Calu3 (cell line): Measurements from ENCODE around the gene CACNG4. TPM values are rescaled to one million over a fixed set of nuclear protein-coding genes. Genes with fewer than 3 reads are reported as not detected.

Experiments
- Bru-seq: library from RNA; stranded (reverse); fragments of 400-500 nt; gene quantifications from one replicate; lab custom pipeline; 2021; lab: Mats Ljungman, UMichigan
- BruChase-seq, 2 experiments: library from RNA; stranded (reverse); fragments of 400-500 nt; gene quantifications; one replicate each; lab custom pipeline; 2021; lab: Mats Ljungman, UMichigan
- BruUV-seq: library from RNA; stranded (reverse); fragments of 400-500 nt; replicated peaks from 2 replicates; lab custom pipeline; 2021; lab: Mats Ljungman, UMichigan
- CTCF ChIA-PET: fragments of 300-600 bp; sonication (Branson Sonifier 250); formaldehyde crosslinking; loops from one replicate; lab custom pipeline; 2022; ENCODE audit warnings: antibody characterized with exemption; lab: Charles Lee
- DNase-seq: peaks from one replicate; pipeline ENCODE4 v3.0.0; 2022
- H3K27ac Mint-ChIP-seq: one replicate; pipeline ENCODE4 v1.8.0; 2022; ENCODE audit warnings: mixed read lengths; ENCODE audit not compliant: unreplicated experiment
- H3K27me3 Mint-ChIP-seq: one replicate; pipeline ENCODE4 v1.8.0; 2022; ENCODE audit warnings: mixed read lengths; ENCODE audit not compliant: unreplicated experiment
- H3K36me3 Mint-ChIP-seq: one replicate; pipeline ENCODE4 v1.8.0; 2022; ENCODE audit warnings: mild to moderate bottlenecking, moderate library complexity, mixed read lengths; ENCODE audit not compliant: insufficient read depth, unreplicated experiment
- H3K4me1 Mint-ChIP-seq: one replicate; pipeline ENCODE4 v1.8.0; 2022; ENCODE audit warnings: mild to moderate bottlenecking, low read depth, mixed read lengths; ENCODE audit not compliant: unreplicated experiment
- H3K4me3 Mint-ChIP-seq: one replicate; pipeline ENCODE4 v1.8.0; 2022; ENCODE audit warnings: mild to moderate bottlenecking, low read depth, moderate library complexity, mixed read lengths; ENCODE audit not compliant: unreplicated experiment
- H3K9me3 Mint-ChIP-seq: one replicate; pipeline ENCODE4 v1.8.0; 2022; ENCODE audit warnings: low read depth, mixed read lengths; ENCODE audit not compliant: unreplicated experiment
- intact Hi-C: fragments of 100-400 bp; cut with micrococcal nuclease; formaldehyde crosslinking; loops from one replicate; pipeline ENCODE4 v1.10.0; 2022; ENCODE audit not compliant: unreplicated experiment
- long read RNA-seq: library from polyadenylated mRNA; stranded (forward); transcript quantifications from one replicate; pipeline ENCODE4 v2.0.0, GENCODE V29; 2022
- total RNA-seq: library from RNA; stranded (reverse); gene quantifications from 2 replicates; pipeline ENCODE4 v1.2.3, GENCODE V29; 2022
- TF ChIP-seq, protein P1 (sequence below): fragments of 200-600 bp; IDR thresholded peaks from one replicate; pipeline ENCODE4 v1.8.0; 2022; ENCODE audit warnings: antibody characterized with exemption; ENCODE audit not compliant: unreplicated experiment

The CACNG4 gene
- 3.4 and 3.8 TPM in 2 replicates for total RNA-seq
- percentile 30 among the genes with signal in this experiment for Bru-seq, nascent RNA
- percentile 37 among the genes with signal in this experiment for BruChase-seq, experiment 1, labeled RNA remaining after a 6-hour chase
- percentile 44 among the genes with signal in this experiment for BruChase-seq, experiment 2, labeled RNA remaining after a 2-hour chase
- long read RNA-seq, partial matches to known transcripts, result 0 of 2 reads
- long read RNA-seq, other reads (novel, unspliced or antisense), result 2 of 2 reads

GRCh38 chr17:66963909-66964771 is at the start of gene CACNG4:
TSS of gene CACNG4 (plus strand) at chr17:66964707. CDS start at chr17:66964912, 205 bp downstream.
- H3K27ac Mint-ChIP-seq, result peak within 1 kb of the TSS; percentile 14
- CTCF ChIA-PET, result no interaction called here

DNA sequence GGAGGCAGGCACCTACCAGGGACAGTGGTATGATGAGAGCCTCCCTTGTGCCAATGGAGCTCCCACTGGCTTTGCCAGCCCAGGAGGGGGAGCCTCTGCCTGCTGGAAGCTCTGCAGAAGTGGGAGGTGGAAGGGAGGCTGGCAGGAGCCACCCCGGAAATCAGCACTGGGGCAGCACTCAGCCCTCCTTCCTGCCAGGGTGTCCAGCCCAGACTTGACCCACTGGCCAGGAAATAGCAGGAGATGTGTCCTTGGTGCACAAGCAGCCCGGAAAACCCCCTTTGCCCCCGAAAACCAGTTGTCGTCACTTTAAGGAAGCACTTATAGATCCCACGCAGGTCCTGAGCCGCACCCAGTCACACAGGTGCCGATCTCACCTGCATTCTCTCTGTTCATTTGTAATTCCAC is 49.3 kb upstream of the CACNG4 start:
- Mint-ChIP-seq H3K4me1 (peaks cover 16% of the 10 kb centered on the region), H3K9me3 (no peaks in the 10 kb centered on the region), H3K27me3 (no peaks in the 10 kb centered on the region), H3K36me3 (no peaks in the 10 kb centered on the region), H3K27ac (no peak overlapping the region), H3K4me3 (peak overlapping the region; percentile 1)
- BruUV-seq, result no TSS peak
- TF ChIP-seq, protein P1, sequence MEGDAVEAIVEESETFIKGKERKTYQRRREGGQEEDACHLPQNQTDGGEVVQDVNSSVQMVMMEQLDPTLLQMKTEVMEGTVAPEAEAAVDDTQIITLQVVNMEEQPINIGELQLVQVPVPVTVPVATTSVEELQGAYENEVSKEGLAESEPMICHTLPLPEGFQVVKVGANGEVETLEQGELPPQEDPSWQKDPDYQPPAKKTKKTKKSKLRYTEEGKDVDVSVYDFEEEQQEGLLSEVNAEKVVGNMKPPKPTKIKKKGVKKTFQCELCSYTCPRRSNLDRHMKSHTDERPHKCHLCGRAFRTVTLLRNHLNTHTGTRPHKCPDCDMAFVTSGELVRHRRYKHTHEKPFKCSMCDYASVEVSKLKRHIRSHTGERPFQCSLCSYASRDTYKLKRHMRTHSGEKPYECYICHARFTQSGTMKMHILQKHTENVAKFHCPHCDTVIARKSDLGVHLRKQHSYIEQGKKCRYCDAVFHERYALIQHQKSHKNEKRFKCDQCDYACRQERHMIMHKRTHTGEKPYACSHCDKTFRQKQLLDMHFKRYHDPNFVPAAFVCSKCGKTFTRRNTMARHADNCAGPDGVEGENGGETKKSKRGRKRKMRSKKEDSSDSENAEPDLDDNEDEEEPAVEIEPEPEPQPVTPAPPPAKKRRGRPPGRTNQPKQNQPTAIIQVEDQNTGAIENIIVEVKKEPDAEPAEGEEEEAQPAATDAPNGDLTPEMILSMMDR, result peak; percentile 61
- peak; percentile 87 for DNase-seq
- CTCF ChIA-PET, result interaction anchor here (0.6 to 3.2 kb wide), 10 partner anchors 10 to 167 kb away, joined by 3 to 51 read pairs (median 7); no protein-coding TSS in a partner anchor
- intact Hi-C loops, result loop anchor here (1.0 to 5.0 kb wide), 4 partner anchors 37 to 243 kb away; no protein-coding TSS in a partner anchor

More at GRCh38 chr17:66963909-66964771, at the start of gene CACNG4:
- peaks cover 53% of the 10 kb centered on the region for H3K27me3 Mint-ChIP-seq
- peak; percentile 34 for DNase-seq
- H3K4me1 Mint-ChIP-seq, result peaks cover 9% of the 10 kb centered on the region
- H3K9me3 Mint-ChIP-seq, result no peaks in the 10 kb centered on the region
- intact Hi-C loops, result no loop called here
- peaks cover 24% of the 10 kb centered on the region for H3K36me3 Mint-ChIP-seq
- TF ChIP-seq, protein P1, result no peak
- peak within 1 kb of the TSS; percentile 80 for H3K4me3 Mint-ChIP-seq
- no TSS peak for BruUV-seq

GRCh38 chr17:66915792-66916191 is 48.7 kb upstream of the CACNG4 start:
- H3K36me3 Mint-ChIP-seq, result no peaks in the 10 kb centered on the region
- no TSS peak for BruUV-seq
- TF ChIP-seq, protein P1, result no peak
- no peak for DNase-seq
- H3K27ac Mint-ChIP-seq, result no peak overlapping the region
- peaks cover 16% of the 10 kb centered on the region for H3K4me1 Mint-ChIP-seq
- no peaks in the 10 kb centered on the region for H3K27me3 Mint-ChIP-seq
- H3K9me3 Mint-ChIP-seq, result no peaks in the 10 kb centered on the region
- CTCF ChIA-PET, result interaction anchor here (0.7 to 3.2 kb wide), 3 partner anchors 16 to 59 kb away, joined by 3 to 51 read pairs (median 6); no protein-coding TSS in a partner anchor
- intact Hi-C loops, result loop anchor here (1.0 to 5.0 kb wide), 4 partner anchors 37 to 243 kb away; no protein-coding TSS in a partner anchor
- peak overlapping the region; percentile 1 for H3K4me3 Mint-ChIP-seq

DNA sequence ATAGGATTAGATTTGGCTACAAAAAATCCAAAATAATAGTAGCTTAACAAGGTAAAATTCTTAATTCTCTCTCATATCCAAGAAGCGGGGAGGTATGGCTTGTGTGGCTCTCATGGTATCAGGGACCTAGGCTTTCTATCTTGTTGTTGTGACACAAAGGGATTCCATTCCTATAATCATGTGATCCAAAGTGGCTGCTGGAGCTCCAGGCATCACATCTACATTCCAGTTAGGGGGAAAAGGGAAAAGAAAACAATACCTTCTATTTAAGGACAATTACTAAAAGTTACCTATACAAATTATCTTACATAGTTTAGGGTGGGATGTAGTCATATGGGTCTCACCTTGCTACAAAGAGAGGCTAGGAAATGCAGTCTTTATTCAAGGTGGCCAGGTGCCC is 47.6 kb upstream of the CACNG4 start:
- Mint-ChIP-seq H3K9me3 (peaks cover 4% of the 10 kb centered on the region), H3K27me3 (no peaks in the 10 kb centered on the region), H3K4me3 (no peak overlapping the region), H3K4me1 (peaks cover 16% of the 10 kb centered on the region), H3K36me3 (no peaks in the 10 kb centered on the region), H3K27ac (no peak overlapping the region)
- intact Hi-C loops, result loop anchor here (5.0 kb wide), 1 partner anchor 35 kb away; no protein-coding TSS in a partner anchor
- no TSS peak for BruUV-seq
- CTCF ChIA-PET, result interaction anchor here (3.2 kb wide), 1 partner anchor 58 kb away, joined by 51 read pairs; no protein-coding TSS in a partner anchor
- no peak for DNase-seq
- TF ChIP-seq, protein P1, result no peak
